HG03108 (cell line): ENCODE results near the gene MTCH2.
"Not testable (repeated sequence)": the region's sequence is repeated elsewhere in the genome, so short reads cannot be mapped to it uniquely, and the experiment has no call there.

Source experiments
- ATAC-seq: cut with Tn5 transposase; IDR thresholded peaks from one replicate; pipeline ENCODE4 v1.9.1; 2021; ENCODE audit warnings: moderate library complexity; ENCODE audit not compliant: unreplicated experiment

MTCH2 gene

GRCh38 chr11:47642099-47642855 lies at the start of gene MTCH2:
TSS of gene MTCH2 (minus strand) at chr11:47642559. CDS start at chr11:47642465, 94 bp downstream.
- peak; percentile 90 for ATAC-seq

GRCh38 chr11:47691979-47692378 lies 49.6 kb upstream of the MTCH2 start:
- ATAC-seq, result no peak

DNA sequence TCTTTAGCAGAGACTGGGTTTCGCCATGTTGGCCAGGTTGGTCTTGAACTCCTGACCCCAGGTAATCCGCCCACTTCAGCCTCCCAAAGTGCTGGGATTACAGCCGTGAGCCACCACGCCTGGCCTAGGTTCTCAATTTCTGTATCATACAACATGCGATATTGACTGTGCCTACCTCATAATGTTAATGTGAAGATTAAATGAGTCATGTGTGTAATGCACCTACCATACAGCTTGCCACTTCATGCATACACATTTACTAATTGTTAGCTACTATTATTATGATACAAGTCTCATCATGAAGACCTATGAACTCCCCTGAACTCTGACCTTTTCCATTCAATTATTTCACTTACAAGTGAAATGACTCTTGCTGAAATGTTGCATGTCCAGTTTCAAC lies 47.1 kb upstream of the MTCH2 start:
- ATAC-seq, result no peak

- ATAC-seq, result no peak
These were observed 46.6 kb upstream of the MTCH2 start for GRCh38 chr11:47688991-47689390.

- no peak for ATAC-seq
These were observed 45.8 kb upstream of the MTCH2 start for GRCh38 chr11:47688111-47688510.

- ATAC-seq, result not testable (repeated sequence)
These were observed 44.3 kb upstream of the MTCH2 start for GRCh38 chr11:47686704-47687103.

DNA sequence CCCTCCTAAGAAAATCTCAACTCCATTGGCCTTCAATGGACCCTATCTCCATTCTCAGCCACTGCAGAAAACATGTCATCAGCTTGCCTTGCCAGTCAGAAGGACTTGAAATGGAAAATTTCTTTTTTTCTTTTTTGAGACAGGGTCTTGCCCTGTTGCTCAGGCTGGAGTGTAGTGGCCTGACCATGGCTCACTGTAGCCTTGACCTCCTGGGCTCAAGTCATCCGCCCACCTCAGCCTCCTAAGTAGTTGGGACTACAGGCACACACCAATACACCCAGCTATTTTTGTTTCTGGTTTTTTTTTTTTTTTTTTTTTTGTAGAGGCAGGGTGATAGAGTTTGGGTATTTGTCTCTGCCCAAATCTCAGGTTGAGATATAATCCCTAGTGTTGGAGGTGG lies 43.8 kb upstream of the MTCH2 start:
- no peak for ATAC-seq

- no peak for ATAC-seq
These were observed 33.5 kb upstream of the MTCH2 start for GRCh38 chr11:47675851-47676250.

- ATAC-seq, result no peak
These were observed 29.9 kb upstream of the MTCH2 start for GRCh38 chr11:47672283-47672730.

DNA sequence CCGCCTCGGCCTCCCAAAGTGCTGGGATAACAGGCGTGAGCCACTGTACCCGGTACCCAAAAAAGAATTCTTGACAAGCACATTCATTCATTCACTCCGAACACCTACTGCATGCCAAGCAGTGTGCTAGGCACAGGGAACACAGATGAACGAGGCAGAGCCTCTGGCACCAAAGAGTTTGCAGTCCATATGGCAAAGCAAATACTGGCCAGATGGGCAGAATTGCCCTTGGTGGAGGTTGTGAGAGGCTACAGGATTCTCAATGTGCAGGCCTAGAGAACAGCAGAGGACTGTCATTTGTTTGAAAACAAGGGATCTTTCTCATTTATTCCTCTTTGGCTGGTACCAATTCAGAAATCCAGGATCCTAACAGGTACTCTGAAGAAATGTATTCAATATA lies 27.5 kb upstream of the MTCH2 start:
- ATAC-seq, result no peak

DNA sequence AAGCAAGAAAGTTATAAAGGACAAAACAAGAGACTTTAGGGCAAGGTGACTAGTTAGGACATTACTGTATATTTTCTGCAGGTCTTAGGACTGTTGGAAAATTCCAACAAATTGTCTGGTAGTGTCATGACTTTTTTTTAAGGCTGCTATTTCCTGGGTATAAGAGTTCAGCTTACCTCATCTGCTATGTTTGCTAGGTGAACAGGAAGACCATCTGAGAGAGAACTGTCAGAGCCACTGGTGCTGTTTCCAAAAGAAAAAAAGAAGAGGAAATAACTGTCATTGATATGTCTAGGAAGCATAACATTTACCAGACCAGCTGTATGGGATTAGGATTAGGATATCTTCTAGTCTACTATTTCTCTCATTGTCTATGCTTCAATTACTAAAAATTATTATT lies 26.3 kb upstream of the MTCH2 start:
- no peak for ATAC-seq

GRCh38 chr11:47667555-47667954 lies 25.2 kb upstream of the MTCH2 start:
- ATAC-seq, result no peak

GRCh38 chr11:47667135-47667534 lies 24.8 kb upstream of the MTCH2 start:
- ATAC-seq, result no peak

- not testable (repeated sequence) for ATAC-seq
These were observed 22.6 kb upstream of the MTCH2 start for GRCh38 chr11:47664936-47665335.

DNA sequence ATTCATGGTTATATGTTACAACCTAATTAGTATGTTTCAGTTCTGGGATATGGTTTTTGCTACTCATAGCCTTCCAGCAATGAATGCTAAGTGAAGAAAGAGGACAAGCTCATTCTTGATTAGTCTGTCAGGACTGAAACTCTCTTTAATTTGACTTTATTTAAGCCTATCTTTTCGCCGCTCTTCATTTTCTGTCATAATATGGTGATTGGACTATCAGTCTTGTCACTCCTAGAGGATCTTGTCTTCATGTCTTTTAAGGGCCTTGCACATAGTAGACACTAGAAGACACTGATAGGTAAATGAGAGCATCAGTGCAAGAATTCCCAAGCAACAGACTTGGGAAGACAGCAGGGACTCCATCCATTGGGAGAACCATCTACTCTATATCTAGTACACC lies 18.9 kb upstream of the MTCH2 start:
- no peak for ATAC-seq

DNA sequence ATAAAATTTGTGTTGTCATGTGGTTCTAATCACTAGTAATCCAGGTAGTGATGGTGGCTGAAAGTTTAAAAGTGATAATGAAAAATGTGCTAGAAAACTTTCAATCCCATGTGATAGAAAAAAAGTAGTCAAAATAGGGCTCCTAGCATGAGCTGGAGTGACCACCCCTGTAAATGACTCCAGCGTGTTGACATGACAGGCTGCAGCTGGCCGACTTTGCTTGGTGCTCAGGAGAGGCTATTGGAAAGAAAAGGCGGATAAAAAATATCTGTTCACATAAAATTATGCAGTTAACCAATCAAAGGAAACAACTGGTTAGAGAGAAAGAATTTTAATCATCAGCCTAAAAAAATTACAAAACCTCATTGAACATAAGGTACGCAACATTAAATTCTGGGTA lies 16.9 kb upstream of the MTCH2 start:
- ATAC-seq, result no peak

DNA sequence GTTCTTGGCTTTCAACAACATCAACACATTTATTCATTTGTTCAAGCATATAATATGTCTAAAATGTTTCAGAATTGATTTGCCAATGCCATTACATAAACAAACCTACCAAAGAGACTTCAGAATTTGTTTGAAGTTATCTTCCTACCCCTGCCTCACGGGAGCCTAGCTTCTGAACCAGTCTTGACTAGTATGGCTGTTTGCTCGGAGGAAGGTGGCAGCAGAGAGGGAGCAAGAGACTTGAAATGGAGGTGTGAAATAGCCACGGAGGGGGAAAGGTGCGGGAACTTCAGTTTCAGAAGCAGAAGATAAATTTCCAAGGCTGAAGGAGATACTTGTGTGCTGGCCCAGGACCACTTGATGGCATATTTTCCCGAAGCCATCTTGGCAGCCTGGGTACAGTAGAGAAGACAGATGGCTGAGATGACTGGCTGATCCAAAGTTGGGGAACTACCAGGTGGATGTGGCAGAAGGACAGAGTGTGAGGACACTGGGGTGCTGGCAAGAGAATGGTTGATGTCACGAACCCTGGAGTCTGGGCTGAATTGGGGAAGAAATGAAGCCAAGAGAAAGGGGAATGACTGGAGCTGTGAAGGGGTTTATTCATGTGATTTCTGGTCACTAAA lies 14.0 kb upstream of the MTCH2 start:
- ATAC-seq, result no peak

DNA sequence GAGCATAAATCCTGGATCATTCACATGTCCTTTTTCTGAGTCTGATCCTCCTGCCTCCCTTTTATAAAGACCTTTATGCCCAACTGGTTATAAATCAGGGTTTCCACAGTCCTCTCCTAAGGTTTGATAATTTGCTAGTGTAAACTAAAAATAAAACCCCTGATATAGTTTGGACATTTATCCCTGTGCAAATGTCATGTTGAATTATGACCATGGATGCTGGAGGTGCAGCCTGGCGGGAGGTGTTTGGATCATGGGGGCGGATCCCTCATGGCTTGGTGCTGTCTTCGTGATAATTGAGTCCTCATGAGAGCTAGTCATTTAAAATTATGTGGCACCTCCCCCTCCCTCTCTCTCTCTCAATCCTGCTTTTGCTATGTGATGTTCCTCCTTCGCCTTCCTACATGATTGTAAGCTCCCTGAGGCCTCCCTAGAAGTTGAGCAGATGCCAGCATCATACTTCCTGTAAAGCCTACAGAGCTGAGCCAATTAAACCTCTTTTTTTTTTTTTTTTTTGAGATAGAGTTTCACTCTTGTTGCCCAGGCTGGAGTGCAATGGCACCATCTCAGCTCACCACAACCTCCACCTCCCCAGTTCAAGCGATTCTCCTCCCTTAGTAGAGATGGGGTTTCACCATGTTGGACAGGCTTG lies 9.6 kb upstream of the MTCH2 start:
- ATAC-seq, result no peak

DNA sequence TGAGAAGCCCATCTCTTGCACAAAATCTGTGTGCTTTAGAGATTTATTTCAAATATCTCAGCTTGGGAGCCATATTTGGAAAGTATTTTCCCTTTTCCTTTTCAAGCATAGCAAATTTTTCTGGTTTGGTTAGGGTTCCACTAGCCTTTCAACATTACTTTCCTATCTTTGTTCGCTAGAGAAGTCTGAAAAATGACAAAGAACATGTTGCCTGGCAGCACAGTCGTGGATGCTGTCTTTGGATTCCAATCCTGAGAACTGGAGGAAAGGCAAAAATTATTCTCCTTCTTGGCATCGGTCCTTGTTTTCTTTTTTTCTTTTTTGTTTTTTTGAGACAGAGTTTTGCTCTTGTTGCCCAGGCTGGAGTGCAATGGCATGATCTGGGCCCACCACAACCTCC lies 6.9 kb upstream of the MTCH2 start:
- no peak for ATAC-seq

- no peak for ATAC-seq
These were observed 3.7 kb upstream of the MTCH2 start for GRCh38 chr11:47646019-47646418.

DNA sequence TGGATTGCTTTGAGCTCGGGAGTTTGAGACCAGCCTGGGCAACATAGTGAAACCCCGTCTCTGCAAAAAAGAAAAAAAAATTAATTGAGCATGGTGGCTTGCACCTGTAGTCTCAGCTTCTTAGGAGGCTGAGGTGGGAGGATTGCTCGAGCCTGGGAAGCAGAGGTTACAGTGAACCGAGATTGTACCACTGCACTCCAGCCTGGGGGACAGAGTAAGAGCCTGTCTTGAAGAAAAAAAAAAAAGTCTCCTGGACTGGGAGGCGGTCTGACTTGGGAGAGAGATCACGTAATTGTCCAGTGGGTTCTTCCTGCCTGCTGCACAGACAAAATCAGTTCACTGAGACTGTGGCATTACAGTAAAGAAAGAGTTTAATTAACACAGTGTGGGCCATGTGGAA lies 3.1 kb upstream of the MTCH2 start:
- ATAC-seq, result no peak

DNA sequence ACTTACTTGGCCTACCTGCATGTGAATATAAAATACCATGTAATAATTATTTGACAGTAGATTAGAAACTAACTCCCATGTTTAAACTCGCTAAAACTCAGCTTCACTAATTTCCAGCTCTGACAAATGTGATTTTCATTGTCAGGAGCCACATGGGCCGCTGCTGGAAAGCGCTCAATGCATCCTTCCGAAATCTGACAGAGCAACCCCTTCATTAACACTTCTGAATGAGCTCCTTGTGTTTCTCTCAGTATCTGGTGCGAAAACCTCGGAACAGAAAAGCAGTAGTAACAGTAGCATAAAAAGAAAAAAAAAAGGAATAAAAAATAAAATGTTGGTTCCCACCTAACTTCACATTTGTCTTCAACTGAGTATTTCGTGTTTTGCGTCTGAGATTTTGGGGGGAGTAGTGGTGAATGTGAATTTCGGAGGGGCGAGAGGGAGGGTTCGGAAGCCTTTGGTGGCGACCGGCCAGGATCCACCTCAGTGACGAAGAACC lies 710 bp downstream of the MTCH2 start:
- no peak for ATAC-seq
